ENCODE results near the gene KHK. TPM values are rescaled to one million over a fixed set of nuclear protein-coding genes. Genes with fewer than 3 reads are reported as not detected.
"Not testable (repeated sequence)": the region's sequence is repeated elsewhere in the genome, so short reads cannot be mapped to it uniquely, and the experiment has no call there.

The KHK gene
- polyA plus RNA-seq, 4 donors = 6.0 to 52.3 (median 36.3) TPM

DNA sequence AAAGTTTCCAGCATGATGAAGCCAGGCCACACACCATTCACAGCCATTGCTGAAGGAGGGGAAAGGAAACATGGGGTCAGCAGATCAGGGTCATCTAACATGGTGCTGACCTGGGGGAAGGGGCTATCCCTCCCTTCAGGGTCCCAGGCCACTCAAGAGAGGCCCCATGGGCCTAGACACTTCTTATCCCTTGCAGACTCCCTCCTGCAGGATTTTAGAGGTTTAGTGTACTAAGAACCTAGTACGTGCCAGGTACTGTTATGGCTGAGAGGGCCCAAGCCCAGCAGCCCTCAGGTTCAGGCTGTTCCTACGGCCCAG, 8.8 kb downstream of the KHK start:
- no peak for DNase-seq (ENCODE audit: low read depth in 4 of 4, low spot score in 3 of 4)

DNA sequence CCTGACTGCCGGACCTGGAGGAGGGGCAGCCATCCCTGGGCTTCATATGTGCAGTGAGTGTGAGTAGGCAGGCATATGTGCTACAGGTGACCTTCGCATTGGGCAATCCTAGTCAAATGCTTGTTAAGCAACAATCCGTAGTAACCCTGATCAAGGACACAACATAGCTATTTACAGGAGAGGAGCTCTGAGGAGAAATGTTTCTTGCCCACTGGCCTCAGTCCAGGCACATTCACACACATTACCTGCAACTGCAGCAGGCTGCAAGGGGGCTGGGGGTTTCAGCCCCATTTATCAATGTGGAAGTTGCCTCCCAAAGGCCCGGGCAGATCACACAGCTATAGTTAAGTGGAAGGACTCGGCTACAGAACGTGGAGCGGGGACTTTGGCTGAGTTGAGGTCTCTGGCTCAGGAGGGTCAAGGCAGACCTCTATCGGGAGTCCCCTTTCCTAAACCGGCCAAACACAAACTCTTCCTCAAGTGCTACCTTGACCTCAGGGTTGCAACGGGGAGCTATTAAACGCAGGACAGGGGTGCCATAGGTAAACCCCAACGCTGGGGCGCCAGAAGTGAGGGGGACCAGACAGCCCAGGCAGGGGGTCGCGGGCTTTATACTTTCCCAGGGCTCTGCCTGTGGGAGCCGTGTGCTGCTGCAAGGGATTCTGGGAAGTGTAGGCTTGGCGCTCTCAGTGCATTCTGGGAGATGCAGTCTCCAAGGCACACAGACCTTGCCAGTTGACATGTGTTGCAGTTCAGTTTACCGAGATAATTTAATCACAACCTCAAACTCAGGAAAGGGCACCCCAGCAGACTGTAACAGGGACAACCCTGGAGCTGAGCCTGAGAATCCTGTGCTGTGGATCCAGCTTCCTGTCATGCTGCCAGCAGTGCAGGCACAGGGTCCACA, 9.4 kb downstream of the KHK start:
- no peak for DNase-seq (ENCODE audit: low read depth in 4 of 4, low spot score in 3 of 4)

DNA sequence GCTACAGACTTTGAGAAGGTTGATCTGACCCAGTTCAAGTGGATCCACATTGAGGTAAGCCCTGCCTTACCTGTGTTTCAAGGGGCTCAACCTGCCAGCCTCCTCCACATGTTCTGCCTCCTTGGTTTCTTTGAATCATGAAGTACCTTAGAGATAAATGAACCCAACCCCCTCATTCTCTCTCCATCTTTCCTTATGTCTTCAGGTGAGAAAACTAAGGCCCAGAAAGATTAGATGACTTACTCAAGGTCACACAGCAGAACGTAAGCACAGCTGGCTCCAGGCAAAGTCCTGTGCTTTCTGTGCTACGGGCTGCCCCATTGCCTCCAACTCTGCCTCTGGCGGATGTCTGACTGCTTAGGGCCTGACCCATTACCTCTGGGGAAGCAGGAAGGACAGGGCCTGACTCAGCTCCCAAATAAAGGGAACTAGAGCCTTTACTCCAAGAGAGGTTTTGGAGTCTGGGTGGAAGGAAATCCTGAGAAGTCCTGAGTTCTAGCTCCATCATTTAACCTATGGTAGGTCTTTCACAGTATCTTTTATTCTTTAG, 10.3 kb downstream of the KHK start:
- no peak for DNase-seq (ENCODE audit: low read depth in 4 of 4, low spot score in 3 of 4)

DNA sequence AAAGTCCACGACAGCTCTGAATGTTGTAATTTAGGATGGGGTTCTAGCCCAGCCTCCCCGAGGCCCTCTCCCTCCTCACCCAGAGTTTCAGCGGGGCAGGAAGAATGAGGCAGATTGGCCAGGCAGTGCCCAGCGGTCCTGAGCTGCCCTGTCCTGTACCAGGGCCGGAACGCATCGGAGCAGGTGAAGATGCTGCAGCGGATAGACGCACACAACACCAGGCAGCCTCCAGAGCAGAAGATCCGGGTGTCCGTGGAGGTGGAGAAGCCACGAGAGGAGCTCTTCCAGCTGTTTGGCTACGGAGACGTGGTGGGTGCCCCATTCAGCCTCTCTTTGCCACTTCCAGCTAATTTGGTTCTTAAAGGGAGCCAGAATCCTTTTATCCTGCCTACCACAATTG, 10.8 kb downstream of the KHK start:
- no peak for DNase-seq (ENCODE audit: low read depth in 4 of 4, low spot score in 3 of 4)

DNA sequence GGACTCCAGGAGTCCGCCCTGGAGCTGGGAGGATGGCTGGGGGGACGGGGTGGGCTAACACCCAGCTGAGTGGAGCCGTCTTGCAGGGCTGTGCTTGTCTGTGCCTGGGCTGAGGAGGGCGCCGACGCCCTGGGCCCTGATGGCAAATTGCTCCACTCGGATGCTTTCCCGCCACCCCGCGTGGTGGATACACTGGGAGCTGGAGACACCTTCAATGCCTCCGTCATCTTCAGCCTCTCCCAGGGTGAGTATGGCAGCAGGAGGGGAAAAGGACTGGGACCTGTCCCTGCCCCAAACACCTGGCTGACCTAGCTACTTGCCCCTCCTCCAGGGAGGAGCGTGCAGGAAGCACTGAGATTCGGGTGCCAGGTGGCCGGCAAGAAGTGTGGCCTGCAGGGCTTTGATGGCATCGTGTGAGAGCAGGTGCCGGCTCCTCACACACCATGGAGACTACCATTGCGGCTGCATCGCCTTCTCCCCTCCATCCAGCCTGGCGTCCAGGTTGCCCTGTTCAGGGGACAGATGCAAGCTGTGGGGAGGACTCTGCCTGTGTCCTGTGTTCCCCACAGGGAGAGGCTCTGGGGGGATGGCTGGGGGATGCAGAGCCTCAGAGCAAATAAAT, 12.9 kb downstream of the KHK start:
- DNase-seq (ENCODE audit: low read depth in 4 of 4, low spot score in 3 of 4) = no peak

DNA sequence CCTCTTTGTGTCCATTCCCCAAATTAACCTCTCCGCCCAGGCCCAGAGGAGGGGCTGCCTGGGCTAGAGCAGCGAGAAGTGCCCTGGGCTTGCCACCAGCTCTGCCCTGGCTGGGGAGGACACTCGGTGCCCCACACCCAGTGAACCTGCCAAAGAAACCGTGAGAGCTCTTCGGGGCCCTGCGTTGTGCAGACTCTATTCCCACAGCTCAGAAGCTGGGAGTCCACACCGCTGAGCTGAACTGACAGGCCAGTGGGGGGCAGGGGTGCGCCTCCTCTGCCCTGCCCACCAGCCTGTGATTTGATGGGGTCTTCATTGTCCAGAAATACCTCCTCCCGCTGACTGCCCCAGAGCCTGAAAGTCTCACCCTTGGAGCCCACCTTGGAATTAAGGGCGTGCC, 13.5 kb downstream of the KHK start:
- no peak for DNase-seq (ENCODE audit: low read depth in 4 of 4, low spot score in 3 of 4)

DNA sequence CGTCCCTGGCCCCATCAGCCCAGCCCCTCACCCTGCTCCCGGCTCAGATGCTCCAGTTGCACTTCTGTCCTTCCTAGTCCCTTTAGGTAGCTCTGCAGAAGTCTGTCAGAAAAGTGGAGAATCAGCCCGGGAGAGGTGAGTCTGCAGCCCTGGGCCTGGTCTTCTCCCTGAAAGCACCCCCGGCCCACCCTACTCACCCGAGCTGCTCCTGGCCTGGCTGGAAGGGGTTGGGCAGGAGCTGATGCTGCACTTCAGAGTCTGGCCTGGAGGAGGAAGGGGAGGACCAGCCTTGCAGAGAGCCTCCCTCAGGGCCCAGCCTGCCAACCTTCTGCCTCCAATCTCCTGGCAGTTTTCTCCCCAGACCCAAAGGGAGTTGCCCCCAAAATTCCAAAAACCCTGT, 15.8 kb downstream of the KHK start:
- no peak for DNase-seq (ENCODE audit: low read depth in 4 of 4, low spot score in 3 of 4)

DNA sequence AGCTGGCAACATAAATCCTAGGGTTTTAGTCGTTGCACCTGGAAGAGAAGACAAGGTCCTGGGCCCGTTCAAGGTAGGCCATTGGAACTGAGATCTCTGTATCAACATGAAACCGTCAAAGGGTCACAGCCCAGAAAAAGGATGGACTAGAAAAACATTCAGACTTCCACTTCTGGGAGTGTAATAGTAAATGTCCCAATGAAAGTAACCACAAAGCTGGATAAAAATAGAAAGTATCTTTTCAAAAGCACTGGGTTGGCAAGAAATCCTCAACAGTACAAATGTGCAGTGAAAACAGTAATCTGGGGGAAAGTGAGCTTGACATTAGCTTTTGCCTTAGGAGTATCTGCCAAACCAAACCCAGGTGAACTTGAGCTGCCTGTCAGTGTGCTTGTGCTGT, 19.4 kb downstream of the KHK start:
- no peak for DNase-seq (ENCODE audit: low read depth in 4 of 4, low spot score in 3 of 4)

DNA sequence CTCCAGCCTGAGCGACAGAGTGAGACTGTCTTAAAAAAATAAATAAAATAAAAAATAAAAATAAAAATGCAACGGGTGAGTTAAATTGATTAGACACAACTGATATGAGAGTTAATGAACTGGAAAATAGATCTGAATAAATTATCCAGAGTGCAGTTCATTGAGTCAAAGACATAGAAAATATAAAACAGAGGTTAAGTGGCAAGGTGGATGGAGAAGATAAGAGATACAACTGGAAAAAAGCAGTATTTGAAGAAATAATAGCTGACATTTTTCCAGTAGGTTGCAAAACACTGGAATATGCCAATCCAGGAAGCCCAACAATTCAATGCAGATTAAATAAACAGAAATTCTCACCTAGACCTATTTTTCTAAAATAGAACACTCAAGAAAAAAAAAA, 21.6 kb downstream of the KHK start:
- DNase-seq (ENCODE audit: low read depth in 4 of 4, low spot score in 3 of 4) = no peak

DNA sequence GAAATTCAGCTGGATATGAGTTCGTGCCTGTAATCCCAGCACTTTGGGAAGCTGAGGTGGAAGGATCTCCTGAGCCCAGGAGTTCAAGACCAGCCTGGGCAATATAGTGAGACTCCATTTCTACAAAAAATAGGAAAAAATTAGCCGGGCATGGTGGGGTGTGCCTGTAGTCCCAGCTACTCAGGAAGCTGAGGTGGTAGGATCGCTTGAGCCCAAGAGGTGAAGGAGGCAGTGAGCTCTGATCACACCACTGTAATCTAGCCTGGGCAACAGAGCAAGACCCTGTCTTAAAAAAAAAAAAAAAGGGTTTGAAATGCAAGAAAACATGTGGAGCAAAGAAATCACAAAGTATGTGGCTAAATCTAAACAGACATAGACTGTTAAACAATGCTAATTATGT, 22.5 kb downstream of the KHK start:
- no peak for DNase-seq (ENCODE audit: low read depth in 4 of 4, low spot score in 3 of 4)

DNA sequence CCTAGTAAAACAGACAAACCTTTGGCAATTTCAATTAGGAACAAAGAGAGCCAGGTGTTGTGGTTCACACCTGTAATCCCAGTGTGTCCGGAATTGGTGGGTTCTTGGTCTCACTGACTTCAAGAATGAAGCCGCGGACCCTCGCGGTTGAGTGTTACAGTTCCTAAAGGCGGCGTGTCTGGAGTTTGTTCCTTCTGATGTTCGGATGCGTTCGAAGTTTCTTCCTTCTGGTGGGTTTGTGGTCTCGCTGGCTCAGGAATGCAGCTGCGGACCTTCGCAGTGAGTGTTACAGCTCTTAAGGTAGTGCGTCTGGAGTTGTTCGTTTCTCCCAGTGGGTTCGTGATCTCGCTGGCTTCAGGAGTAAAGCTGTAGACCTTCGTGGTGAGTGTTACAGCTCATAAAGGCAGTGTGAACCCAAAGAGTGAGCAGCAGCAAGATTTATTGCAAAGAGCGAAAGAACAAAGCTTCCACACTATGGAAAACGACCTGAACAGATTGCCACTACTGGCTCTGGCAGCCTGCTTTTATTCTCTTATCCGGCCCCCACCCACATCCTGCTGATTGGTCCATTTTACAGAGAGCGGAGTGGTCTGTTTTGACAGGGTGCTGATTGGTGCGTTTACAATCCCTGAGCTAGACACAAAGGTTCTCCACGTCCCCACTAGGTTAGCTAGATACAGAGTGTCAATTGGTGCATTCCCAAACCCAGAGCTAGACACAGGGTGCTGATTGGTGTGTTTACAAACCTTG, 24.2 kb downstream of the KHK start:
- DNase-seq (ENCODE audit: low read depth in 4 of 4, low spot score in 3 of 4) = not testable (repeated sequence)

DNA sequence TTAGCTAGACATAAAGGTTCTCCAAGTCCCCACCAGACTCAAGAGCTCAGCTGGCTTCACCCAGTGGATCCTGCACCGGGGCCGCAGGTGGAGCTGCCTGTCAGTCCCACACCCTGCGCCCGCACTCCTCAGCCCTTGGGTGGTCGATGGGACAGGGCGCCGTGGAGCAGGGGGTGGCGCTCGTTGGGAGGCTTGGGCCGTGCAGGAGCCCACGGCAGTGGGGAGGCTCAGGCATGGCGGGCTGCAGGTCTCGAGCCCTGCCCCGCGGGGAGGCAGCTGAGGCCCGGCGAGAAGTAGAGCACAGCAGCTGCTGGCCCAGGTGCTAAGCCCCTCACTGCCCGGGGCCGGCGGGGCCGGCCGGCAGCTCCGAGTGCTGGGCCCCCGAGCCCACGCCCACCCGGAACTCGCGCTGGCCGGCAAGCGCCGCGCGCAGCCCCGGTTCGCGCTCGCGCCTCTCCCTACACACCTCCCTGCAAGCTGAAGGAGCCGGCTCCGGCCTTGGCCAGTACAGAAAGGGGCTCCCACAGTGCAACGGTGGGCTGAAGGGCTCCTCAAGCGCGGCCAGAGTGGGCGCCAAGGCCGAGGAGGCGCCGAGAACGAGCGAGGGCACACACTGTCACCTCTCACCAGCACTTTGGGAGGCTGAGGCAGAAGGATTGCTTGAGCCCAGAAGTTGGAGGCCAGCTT, 25.0 kb downstream of the KHK start:
- not testable (repeated sequence) for DNase-seq (ENCODE audit: low read depth in 4 of 4, low spot score in 3 of 4)

DNA sequence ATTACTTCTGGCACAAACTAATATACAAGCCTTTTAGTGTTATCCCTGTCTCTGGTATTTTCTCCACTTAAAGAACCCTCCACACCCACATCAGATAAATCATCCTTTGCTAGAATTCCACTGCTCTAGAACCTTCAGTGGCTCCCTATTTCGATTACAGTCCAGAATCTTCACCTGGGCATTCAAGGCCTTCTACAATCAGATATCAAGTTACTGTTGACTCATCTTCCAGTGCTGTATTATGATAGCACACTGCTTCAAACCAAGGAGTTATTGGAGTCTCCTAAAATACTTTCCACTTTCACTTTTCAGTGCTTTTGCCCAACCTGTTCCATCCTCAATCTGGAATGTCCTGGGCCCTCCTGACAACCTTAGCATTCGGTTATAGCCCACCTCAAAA, 28.9 kb downstream of the KHK start:
- no peak for DNase-seq (ENCODE audit: low read depth in 4 of 4, low spot score in 3 of 4)

DNA sequence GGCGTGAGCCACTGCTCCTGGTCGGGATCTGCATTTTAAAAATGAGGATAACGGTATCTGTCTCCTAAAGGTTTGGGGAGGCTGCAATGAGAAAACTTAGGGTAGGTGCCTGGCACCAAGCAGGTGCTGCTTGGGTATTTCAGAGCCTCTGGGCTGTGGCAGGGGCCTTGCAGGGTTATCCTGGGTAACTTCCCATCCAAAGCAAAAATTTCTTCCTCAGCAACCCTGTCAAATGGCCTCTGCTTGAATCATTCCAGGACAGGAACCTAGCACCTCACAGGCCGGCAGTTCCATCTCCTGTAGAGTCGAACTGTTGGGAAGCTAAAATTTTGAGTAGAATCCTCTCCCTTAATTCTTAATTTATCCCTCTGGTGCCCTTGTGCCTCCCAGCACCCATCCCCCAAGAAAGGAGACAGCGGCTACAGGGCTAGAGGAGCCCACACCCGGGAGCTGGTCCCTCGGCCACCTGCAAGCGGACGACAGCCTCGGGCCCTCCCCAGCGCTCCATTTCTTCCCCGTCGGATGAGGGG, 31.5 kb downstream of the KHK start:
- no peak for DNase-seq (ENCODE audit: low read depth in 4 of 4, low spot score in 3 of 4)

DNA sequence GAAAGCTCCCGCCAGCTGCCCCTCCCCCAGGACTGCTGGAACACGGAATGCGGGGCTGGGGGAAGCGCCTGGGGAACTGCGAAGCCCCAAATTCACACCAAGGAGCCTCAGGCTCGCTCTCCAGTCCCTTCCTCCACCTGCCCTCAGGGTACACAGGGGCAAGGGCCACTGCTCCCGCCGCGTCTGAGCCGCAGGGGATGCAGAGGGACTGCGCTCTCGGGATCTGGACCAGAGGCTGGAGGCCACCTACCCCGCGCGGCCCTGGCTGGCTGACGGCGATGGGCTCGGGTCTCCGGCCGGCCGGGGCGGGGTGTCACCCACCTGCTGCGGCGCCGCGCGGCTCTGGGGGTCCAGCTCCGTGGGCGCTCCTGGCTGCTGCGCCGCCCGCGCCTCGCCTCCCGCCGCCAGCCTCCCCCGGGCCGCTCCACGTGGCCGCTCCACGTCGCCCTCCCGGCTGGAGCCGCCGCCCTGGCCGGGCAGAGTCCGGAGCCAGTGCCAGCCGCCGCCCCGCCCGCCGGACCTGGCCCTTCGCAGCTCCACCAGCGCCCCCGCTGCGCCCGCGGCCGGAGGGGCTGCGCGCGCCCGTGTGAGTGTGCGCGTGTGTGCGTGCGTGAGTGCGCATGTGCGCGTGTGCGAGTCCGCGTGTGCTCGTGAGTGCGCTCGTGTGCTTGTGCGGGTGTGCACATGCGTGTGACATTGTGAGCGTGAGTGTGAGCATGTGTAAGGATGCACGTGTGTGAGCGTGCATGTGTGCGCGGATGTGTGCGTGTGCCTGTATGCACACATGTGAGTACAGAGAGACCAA, 32.2 kb downstream of the KHK start, which contains the start of gene CGREF1:
TSS of gene CGREF1 (minus strand) at position 604 of the 805 bp plus-strand sequence. CDS start 14,762 bp downstream, outside the sequence.
- DNase-seq (ENCODE audit: low read depth in 4 of 4, low spot score in 3 of 4) = no peak

DNA sequence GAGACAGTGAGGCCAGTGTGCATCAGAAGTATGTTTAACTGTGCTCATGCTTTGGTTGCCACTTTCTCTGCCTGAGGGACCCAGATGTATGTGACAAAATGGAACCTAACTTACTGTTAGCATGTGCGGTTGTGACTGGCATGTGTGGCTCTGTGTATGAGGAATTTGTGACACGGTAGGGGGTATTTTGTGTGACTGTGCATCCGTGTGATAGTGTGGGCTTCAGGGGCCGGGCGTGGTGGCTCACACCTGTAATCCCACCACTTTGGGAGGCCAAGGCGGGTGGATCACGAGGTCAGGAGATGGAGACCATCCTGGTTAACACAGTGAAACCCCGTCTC, 32.7 kb downstream of the KHK start:
- not testable (repeated sequence) for DNase-seq (ENCODE audit: low read depth in 4 of 4, low spot score in 3 of 4)

DNA sequence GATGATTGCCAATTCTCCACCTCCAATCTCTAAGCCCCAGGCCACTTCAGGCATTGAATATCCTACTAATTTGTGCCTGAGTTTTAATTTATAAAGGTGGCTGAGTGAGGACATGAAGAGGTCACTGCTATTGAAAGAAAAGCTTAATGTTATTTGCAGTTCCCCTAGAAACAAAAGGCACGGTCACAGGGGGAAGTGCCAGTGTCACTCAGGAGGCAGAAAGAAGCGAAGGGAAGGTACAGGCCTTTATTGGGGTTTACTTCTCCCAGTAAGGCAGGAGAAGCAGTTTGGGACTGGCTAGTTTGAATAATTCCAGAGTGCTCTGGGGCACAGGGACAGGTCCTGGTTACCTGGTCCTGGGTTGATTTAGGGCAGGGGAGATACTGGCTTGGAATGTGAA, 35.3 kb downstream of the KHK start:
- DNase-seq (ENCODE audit: low read depth in 4 of 4, low spot score in 3 of 4) = no peak

DNA sequence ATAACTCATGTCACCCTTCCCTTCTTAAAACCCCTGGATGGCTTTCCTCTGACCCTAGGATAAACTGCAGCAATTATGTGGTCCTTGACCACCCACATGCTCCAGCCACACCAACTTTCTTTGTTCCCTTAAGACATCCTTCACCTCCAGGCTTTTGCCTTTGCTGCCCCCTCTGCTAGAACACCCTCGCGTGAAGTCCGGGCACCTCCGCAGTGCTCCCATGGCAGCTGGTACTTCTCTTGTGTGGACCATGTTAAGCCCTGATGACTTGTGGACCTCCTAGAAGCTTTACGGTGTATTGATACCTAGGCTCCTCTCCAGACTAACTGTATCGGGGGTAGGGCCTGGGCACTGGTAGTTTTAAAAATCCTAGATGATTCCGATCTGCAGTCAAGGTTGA, 36.2 kb downstream of the KHK start:
- no peak for DNase-seq (ENCODE audit: low read depth in 4 of 4, low spot score in 3 of 4)

DNA sequence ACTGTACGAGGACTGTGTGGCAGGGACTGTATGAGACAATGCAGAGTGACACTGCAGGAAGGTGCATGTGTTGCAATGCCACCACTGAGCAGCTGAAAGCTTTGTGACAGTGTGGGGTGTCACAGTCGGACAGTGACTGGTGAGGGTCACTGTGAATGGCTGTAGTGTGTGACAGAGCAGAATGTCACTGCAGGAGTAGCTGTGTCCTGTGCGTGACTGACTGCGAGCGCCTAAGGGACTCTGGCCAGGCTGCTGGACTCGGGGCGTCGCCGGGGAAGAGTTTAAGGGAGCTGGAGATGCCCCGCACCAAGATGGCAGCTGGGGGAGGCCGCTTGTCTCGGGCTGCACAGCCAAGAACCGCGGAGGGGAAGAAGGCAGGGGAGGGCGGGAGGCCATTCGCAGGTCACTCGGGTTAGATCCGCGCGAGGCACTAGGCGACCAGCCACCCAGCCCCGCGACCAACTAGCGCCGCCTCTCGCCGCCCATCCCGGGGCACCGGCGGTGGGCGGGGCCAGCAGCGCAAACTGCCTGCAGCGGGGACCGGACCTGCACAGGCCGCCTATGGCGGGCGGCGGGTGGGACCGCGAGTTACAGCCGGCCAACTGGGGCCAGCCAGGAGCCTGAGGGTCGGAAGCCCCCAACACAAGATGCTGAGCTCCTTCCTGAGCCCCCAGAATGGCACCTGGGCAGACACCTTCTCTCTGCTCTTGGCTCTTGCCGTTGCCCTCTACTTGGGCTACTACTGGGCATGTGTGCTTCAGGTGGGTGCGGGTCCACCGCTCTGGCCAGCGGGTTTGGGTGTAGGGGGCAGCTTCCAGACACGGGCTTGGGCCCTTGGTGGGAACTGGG, 37.0 kb downstream of the KHK start, which contains the start of gene ABHD1:
TSS of gene ABHD1 (plus strand) at position 514 of the 849 bp plus-strand sequence. CDS start at position 648, 134 bp downstream.
- no peak for DNase-seq (ENCODE audit: low read depth in 4 of 4, low spot score in 3 of 4)
